Heart right ventricle (tissue), 16 donors: Measurements from ENCODE around the gene CDH23. TPM values are rescaled to one million over a fixed set of nuclear protein-coding genes. Genes with fewer than 3 reads are reported as not detected.

ENCODE experiments used
- ATAC-seq, 8 donors: fragments of 200-7000 bp; cut with Tn5 transposase; one replicate each; pipeline ENCODE4 v1.9.1; 2020; ENCODE audit warnings: mild to moderate bottlenecking in 8 of 8, moderate library complexity in 8 of 8, moderate number of reproducible peaks in 1 of 8
- DNase-seq, 2 donors: peaks; one replicate each; pipeline ENCODE4 v3.0.0-alpha.2; 2020
- H3K27ac ChIP-seq, 10 donors: fragments of 200-600 bp; sonication (generic) in 2 of 10; one replicate each; pipeline versions ENCODE4 v1.5.0 to v1.8.0; 2020 to 2022; ENCODE audit warnings: mild to moderate bottlenecking in 3 of 10
- H3K27me3 ChIP-seq, 7 donors: fragments of 200-600 bp; one replicate each; pipeline ENCODE4 v1.8.0; 2021 to 2022; ENCODE audit warnings: mild to moderate bottlenecking in 2 of 7
- H3K36me3 ChIP-seq, 9 donors: fragments of 200-600 bp; sonication (generic) in 1 of 9; one replicate each; pipeline versions ENCODE4 v1.5.0 to v1.8.0; 2020 to 2022; ENCODE audit warnings: mild to moderate bottlenecking in 2 of 9
- H3K4me1 ChIP-seq, 9 donors: fragments of 200-600 bp; sonication (generic) in 1 of 9; one replicate each; pipeline versions ENCODE4 v1.5.0 to v1.8.0; 2020 to 2022; ENCODE audit warnings: mild to moderate bottlenecking in 4 of 9
- H3K4me3 ChIP-seq, 10 donors: fragments of 200-600 bp; sonication (generic) in 2 of 10; one replicate each; pipeline versions ENCODE4 v1.5.0 to v1.8.0; 2020 to 2022; ENCODE audit warnings: mild to moderate bottlenecking in 7 of 10, moderate library complexity in 2 of 10
- H3K9me3 ChIP-seq, 11 donors: fragments of 200-600 bp in 10 of 11; sonication (generic) in 2 of 11; one replicate each; pipeline versions ENCODE4 v1.5.0 to v1.8.0; 2013 to 2022; ENCODE audit warnings: mild to moderate bottlenecking in 2 of 11, control low read depth in 1 of 11, moderate library complexity in 1 of 11
- WGBS, 2 donors: extraction: QIAGEN DNeasy Blood & Tissue Kit; methylation state at CpG; one replicate each; pipeline ENCODE4 v1.1.7; 2013; ENCODE audit warnings: inconsistent platforms in 1 of 2; 5-methylcytosine and 5-hydroxymethylcytosine counted together
- intact Hi-C, 10 donors: fragments of 100-400 bp; cut with DNase I; formaldehyde crosslinking; loops; one replicate each; pipeline versions ENCODE4 v1.11.1 to v1.14.2; 2022
- polyA plus RNA-seq, 2 donors: library from polyadenylated mRNA; stranded (reverse); fragments of 200-250 nt; gene quantifications; one replicate each; pipeline ENCODE4 v1.2.3, GENCODE V29; 2013
- total RNA-seq, 10 donors: library from RNA; stranded (reverse); fragmentation: NEBNext Ultra II Directional in 3 of 10; extraction: Animal tissue kit (Norgen Biotek cat#: 25700) in 3 of 10; gene quantifications; one replicate each; pipeline versions ENCODE4 v1.2.1 to v1.2.4, GENCODE V29; 2021 to 2023
- TF ChIP-seq, protein P1 (sequence below), 9 donors: fragments of 200-600 bp; sonication (generic) in 2 of 9; IDR thresholded peaks; one replicate each; pipeline versions ENCODE4 v1.5.0 to v1.8.0; 2021 to 2022; ENCODE audit warnings: antibody characterized with exemption in 9 of 9, mild to moderate bottlenecking in 5 of 9, moderate library complexity in 1 of 9
- donor health status: Arrhythmogenic right ventricular cardiomyopathy.
- donor health status: ischemic (EF 13 %, LVEDD 7.1; RV severe dilation, severe dysfunction).
- donor health status: healthy with polysubstance abuse.
- donor health status: DM: no; HTN: yes; CAD: no.
- donor health status: DM: no; HTN: no; CAD: no.
- donor health status: ischemic (EF 25% LVEDD 6.9; RV normal size, moderate dysfunction).
- donor health status: ischemic (EF 25% LVEDD 5.7; RV mildly dilated, moderate dysfunction).
- donor health status: healthy.
- donor health status: DM: yes; HTN: yes; CAD: no.
- donor health status: Ischemic cardiomyopathy.
- donor health status: ischemic (EF 35%, LVEDD 5.7; RV mildly dilated, moderate dysfunction).
- donor health status: nonischemic (EF 11% LVEDD 7.7; RV severe dilation, severe dysfunction).
- donor health status: DM: yes; HTN: yes; CAD: no.
- donor health status: PGD.
- donor health status: ischemic (EF 29% LVEDD 5.4; RV normal size, mild dysfunction).
- donor health status: nonischemic (EF 23%, LVEDD 6.1; RV moderate dilation, normal function).

The CDH23 gene
- total and polyA plus RNA-seq, 12 donors: 1.1 to 7.7 (median 4.6) TPM

DNA sequence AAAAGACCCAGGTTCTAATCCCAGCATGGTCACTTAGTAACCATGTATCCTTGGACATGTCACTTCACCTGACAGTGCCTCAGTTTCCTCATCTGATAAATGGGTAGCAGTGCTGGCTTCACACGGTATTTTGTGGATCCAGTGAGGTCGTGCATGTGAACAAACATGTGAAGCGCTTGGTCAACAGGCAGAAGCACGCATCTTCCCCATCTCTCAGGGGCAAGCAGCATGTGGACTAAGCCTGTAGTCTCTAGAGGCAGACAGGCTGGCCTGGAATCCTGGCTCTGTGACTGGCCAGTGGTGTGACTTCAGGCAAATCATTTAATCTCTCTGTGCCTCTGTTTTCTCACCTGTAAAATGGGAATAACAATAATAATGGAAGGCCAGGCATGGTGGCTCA, 207.0 kb downstream of the CDH23 start:
- intact Hi-C loops: loop anchor here in 3 of 10 donors (10.0 kb wide), 4 partner anchors 119 to 289 kb away; partner anchors contain the start of genes CDH23 (in 1 of the 3) and SLC29A3 (in 1 of the 3)
- Histone ChIP-seq H3K4me1 (peaks cover 0 to 24% (median under 1%) of the 10 kb centered on the region in 9 donors), H3K9me3 (no peaks in the 10 kb centered on the region), H3K36me3 (no peaks in the 10 kb centered on the region), H3K27ac (no peak overlapping the region), H3K27me3 (no peaks in the 10 kb centered on the region), H3K4me3 (no peak overlapping the region)
- ATAC-seq (no peak), DNase-seq (no peak)
- 95 to 96% methylated on average over 4 of the region's 4 CpGs for WGBS, 2 donors
- TF ChIP-seq, protein P1, sequence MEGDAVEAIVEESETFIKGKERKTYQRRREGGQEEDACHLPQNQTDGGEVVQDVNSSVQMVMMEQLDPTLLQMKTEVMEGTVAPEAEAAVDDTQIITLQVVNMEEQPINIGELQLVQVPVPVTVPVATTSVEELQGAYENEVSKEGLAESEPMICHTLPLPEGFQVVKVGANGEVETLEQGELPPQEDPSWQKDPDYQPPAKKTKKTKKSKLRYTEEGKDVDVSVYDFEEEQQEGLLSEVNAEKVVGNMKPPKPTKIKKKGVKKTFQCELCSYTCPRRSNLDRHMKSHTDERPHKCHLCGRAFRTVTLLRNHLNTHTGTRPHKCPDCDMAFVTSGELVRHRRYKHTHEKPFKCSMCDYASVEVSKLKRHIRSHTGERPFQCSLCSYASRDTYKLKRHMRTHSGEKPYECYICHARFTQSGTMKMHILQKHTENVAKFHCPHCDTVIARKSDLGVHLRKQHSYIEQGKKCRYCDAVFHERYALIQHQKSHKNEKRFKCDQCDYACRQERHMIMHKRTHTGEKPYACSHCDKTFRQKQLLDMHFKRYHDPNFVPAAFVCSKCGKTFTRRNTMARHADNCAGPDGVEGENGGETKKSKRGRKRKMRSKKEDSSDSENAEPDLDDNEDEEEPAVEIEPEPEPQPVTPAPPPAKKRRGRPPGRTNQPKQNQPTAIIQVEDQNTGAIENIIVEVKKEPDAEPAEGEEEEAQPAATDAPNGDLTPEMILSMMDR (IDR thresholded peaks at IDR 0.05): no peak

DNA sequence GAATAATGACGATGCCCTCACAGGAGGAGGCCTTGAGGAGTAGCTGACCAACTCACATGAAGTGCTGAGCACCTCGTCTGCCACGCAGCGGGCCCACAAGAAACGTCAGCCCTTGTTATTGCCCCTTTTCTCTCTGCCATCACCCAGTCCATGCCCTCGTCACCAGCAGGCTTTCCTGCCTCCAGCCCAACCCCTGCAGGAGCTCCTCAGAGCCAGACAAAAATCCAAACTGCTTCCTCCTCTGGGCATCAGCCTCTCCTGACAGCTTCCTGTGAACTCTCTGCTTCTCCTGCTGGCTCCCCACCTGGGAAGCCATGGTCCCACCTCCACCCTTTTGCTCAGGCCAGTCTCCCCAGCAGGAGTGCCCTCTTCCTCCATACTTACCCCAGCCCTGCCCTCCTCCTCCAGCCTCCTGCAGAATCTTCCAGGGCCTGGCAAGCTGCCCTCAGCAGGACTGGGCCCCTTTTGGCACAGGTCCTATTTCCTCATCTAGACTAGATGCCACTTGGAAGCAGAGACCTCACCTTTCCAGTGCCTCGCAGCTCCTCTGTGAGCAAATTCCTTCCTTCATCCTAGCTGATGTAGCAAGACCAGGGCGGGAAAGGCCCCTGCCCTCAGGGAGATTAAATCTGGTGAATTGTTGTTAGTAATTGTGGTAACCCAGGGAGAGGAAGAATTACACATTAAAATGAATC, 207.8 kb downstream of the CDH23 start:
- H3K4me3 ChIP-seq: no peak overlapping the region
- intact Hi-C loops: loop anchor here in 5 of 10 donors (5.0 to 10.0 kb wide), 6 partner anchors 120 to 290 kb away; partner anchors contain the start of genes CDH23 (in 2 of the 5) and SLC29A3 (in 1 of the 5)
- no peak for DNase-seq

DNA sequence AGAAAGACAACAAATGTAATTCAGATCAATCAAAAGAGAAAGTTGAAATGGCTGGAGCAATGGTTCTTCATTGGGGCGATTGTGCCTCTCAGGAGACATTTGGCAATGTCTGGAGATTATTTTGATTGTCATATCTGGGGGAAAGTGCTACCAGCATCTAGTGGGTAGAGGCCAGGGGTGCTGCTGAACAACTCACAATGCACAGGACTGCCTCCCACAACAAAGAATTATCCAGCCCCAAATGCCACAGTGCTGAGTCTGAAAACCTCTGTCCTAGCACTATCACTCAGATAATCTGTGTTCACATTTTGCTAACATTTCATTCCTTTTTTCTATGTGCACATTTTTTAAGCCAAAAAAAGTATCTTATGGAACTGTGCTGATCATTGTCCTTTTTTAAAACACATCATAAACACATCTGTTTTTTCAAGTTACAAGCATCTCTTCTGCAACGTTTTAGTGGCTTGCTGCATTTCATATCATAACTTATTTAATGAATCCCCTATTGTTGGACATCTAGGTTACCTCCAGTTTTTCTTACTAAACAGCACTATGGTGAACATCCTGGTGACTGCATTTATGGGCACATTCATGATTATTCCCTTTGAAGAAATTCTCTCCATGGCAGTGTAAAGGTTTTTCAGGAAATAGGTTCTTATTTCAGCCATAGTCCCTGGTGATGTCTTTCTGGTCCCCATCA, 208.7 kb downstream of the CDH23 start:
- TF ChIP-seq, protein P1 (IDR thresholded peaks at IDR 0.05): no peak
- intact Hi-C loops: loop anchor here in 5 of 10 donors (5.0 to 10.0 kb wide), 6 partner anchors 121 to 291 kb away; partner anchors contain the start of genes CDH23 (in 2 of the 5) and SLC29A3 (in 1 of the 5)
- Histone ChIP-seq H3K27ac (no peak overlapping the region), H3K27me3 (no peaks in the 10 kb centered on the region), H3K4me3 (no peak overlapping the region), H3K36me3 (no peaks in the 10 kb centered on the region), H3K9me3 (no peaks in the 10 kb centered on the region), H3K4me1 (peaks cover 0 to 10% (median 0%) of the 10 kb centered on the region in 9 donors)
- ATAC-seq (no peak), DNase-seq (no peak)
- 76 to 82% methylated on average over 2 of the region's 2 CpGs for WGBS, 2 donors

More for the DNA sequence above, 207.8 kb downstream of the CDH23 start:
- no peak overlapping the region for H3K27ac ChIP-seq
- ATAC-seq: no peak
- TF ChIP-seq, protein P1 (IDR thresholded peaks at IDR 0.05): no peak
- H3K36me3 ChIP-seq: no peaks in the 10 kb centered on the region
- H3K27me3 ChIP-seq: no peaks in the 10 kb centered on the region
- WGBS, 2 donors: 92 to 94% methylated on average over 8 of the region's 8 CpGs
- peaks cover 0 to 17% (median 0%) of the 10 kb centered on the region in 9 donors for H3K4me1 ChIP-seq
- H3K9me3 ChIP-seq: no peaks in the 10 kb centered on the region

DNA sequence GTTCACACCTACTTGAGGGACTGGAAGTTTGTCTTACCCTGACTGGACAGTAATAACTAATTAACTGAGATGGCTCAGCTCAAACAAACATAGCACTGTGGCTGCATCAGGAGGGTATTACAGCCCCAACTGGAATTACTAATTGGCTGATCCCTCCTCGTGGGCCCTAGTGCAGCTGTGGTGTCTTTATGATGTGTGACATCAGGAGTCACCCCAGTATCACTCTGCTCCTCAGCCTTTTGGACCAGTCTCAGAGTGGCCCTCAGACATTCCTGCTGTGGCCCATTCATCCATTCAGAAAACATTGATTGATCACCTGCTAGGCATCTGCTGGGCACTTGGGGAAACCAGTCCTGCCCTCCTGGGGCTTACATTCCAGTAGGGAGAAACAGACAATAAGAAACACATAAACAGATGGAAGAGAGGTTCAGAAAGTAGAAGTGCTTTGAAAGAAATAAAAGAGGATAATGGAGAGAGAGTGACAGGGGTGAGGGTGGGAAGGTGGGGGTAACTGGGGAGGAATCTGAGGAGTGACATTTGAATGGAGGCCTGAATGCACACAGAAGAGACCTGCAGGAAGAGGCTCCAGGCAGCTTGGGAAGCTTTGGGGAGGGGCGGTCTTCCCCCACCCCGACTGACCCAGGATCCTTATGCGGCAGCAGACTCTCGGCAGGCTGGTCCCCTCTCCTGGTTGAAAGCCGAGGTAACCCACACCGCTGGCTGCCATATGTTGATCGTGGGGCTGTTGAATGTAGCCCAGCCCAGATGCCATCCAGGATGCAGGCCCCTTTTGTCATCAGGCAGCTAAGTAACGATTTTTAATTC, 209.7 kb downstream of the CDH23 start:
- TF ChIP-seq, protein P1 (IDR thresholded peaks at IDR 0.05): no peak
- ATAC-seq: no peak
- Histone ChIP-seq H3K9me3 (no peaks in the 10 kb centered on the region), H3K4me3 (no peak overlapping the region), H3K27me3 (no peaks in the 10 kb centered on the region), H3K4me1 (peaks cover 0 to 7% (median 0%) of the 10 kb centered on the region in 9 donors), H3K27ac (no peak overlapping the region), H3K36me3 (no peaks in the 10 kb centered on the region)
- 79 to 81% methylated on average over 9 of the region's 9 CpGs for WGBS, 2 donors
- no peak for DNase-seq
- intact Hi-C loops: loop anchor here in 5 of 10 donors (5.0 to 10.0 kb wide), 6 partner anchors 122 to 292 kb away; partner anchors contain the start of genes CDH23 (in 2 of the 5) and SLC29A3 (in 1 of the 5)
